Right lung (tissue), 10 donors: Measurements from ENCODE around the gene ABCF2. TPM values are rescaled to one million over a fixed set of nuclear protein-coding genes. Genes with fewer than 3 reads are reported as not detected.
A peak's percentile ranks its signal among the peaks of the same experiment; 100 is the strongest.

Experiments
- DNase-seq, 2 donors: peaks; one replicate each; pipeline ENCODE4 v3.0.0-alpha.2; 2013
- long read RNA-seq, 8 donors: transcript quantifications; one replicate each; lab custom pipeline, GENCODE V29; 2026
- polyA plus RNA-seq, 5 donors: library from polyadenylated mRNA; unstranded; fragments of 120-200 nt; gene quantifications; one replicate each; pipeline versions ENCODE4 v1.2.1 to v1.2.3, GENCODE V29; 2013; ENCODE audit warnings: inconsistent platforms in 1 of 5, low replicate concordance in 1 of 5; ENCODE audit not compliant: insufficient read length in 5 of 5, insufficient read depth in 1 of 5

The ABCF2 gene
- 10 to 100 TPM; 19.0 to 31.6 (median 22.3) TPM for polyA plus RNA-seq
- long read RNA-seq, donor 1, transcript ABCF2-201 (15 exons, 3,546 nt): major isoform, 6 of 6 reads
- long read RNA-seq, donor 1, partial matches to known transcripts: 0 of 6 reads
- long read RNA-seq, donor 1, other reads (novel, unspliced or antisense): 0 of 6 reads
- long read RNA-seq, donor 2, transcript ABCF2-201 (15 exons, 3,546 nt): major isoform, 5 of 5 reads
- long read RNA-seq, donor 2, partial matches to known transcripts: 0 of 5 reads
- long read RNA-seq, donor 2, other reads (novel, unspliced or antisense): 0 of 5 reads
- long read RNA-seq, donor 3, partial matches to known transcripts: 0 of 1 reads
- long read RNA-seq, donor 3, other reads (novel, unspliced or antisense): 0 of 1 reads
- long read RNA-seq, donor 4, partial matches to known transcripts: 0 of 2 reads
- long read RNA-seq, donor 4, other reads (novel, unspliced or antisense): 0 of 2 reads
- long read RNA-seq, donor 5, partial matches to known transcripts: 0 of 5 reads
- long read RNA-seq, donor 5, other reads (novel, unspliced or antisense): 0 of 5 reads
- long read RNA-seq, donor 6, transcript ABCF2-201 (15 exons, 3,546 nt): major isoform, 9 of 11 reads
- long read RNA-seq, donor 6, partial matches to known transcripts: 0 of 11 reads
- long read RNA-seq, donor 6, other reads (novel, unspliced or antisense): 0 of 11 reads
- long read RNA-seq, donor 7, partial matches to known transcripts: 0 of 4 reads
- long read RNA-seq, donor 7, other reads (novel, unspliced or antisense): 0 of 4 reads
- long read RNA-seq, donor 8, partial matches to known transcripts: 0 of 3 reads
- long read RNA-seq, donor 8, other reads (novel, unspliced or antisense): 0 of 3 reads

- peak; percentile 98 for DNase-seq
Observed at GRCh38 chr7:151226875-151227782, at the start of gene ABCF2. Gene ABCF2 (minus strand): TSS chr7:151227205. CDS start chr7:151226458, 747 bp downstream.

- DNase-seq: no peak
Observed at GRCh38 chr7:151275813-151276577, 49.0 kb upstream of the ABCF2 start.

- no peak for DNase-seq
Observed at GRCh38 chr7:151274936-151275812, 48.2 kb upstream of the ABCF2 start.

GRCh38 chr7:151274396-151274795, 47.4 kb upstream of the ABCF2 start:
- no peak for DNase-seq

- no peak for DNase-seq
Observed at GRCh38 chr7:151273651-151274390, 46.8 kb upstream of the ABCF2 start.

- DNase-seq: no peak
Observed at GRCh38 chr7:151272877-151273276, 45.9 kb upstream of the ABCF2 start.

GRCh38 chr7:151272405-151272804, 45.4 kb upstream of the ABCF2 start:
- DNase-seq: no peak

GRCh38 chr7:151271699-151272355, 44.8 kb upstream of the ABCF2 start:
- DNase-seq: peak; percentile 57 to 59

GRCh38 chr7:151269511-151269910, 42.5 kb upstream of the ABCF2 start:
- no peak for DNase-seq

GRCh38 chr7:151265351-151265931, 38.4 kb upstream of the ABCF2 start:
- DNase-seq: no peak

GRCh38 chr7:151264615-151265014, 37.6 kb upstream of the ABCF2 start:
- DNase-seq: no peak

GRCh38 chr7:151261529-151261928, 34.5 kb upstream of the ABCF2 start:
- DNase-seq: no peak

- DNase-seq: no peak
Observed at GRCh38 chr7:151260883-151261282, 33.9 kb upstream of the ABCF2 start.

- DNase-seq: no peak
Observed at GRCh38 chr7:151260471-151260870, 33.5 kb upstream of the ABCF2 start.

GRCh38 chr7:151257990-151258389, 31.0 kb upstream of the ABCF2 start:
- DNase-seq: no peak

- no peak for DNase-seq
Observed at GRCh38 chr7:151256410-151257045, 29.5 kb upstream of the ABCF2 start.

- no peak for DNase-seq
Observed at GRCh38 chr7:151255390-151255789, 28.4 kb upstream of the ABCF2 start.

- DNase-seq: no peak
Observed at GRCh38 chr7:151254851-151255250, 27.8 kb upstream of the ABCF2 start.
